Lower lobe of right lung (tissue), 2 donors: ENCODE results near the gene NKX3-2. TPM values are rescaled to one million over a fixed set of nuclear protein-coding genes. Genes with fewer than 3 reads are reported as not detected.

Source experiments
- ATAC-seq, 2 donors: fragments of 200-7000 bp; cut with Tn5 transposase; one replicate each; pipeline ENCODE4 v1.9.1; 2020 to 2022; ENCODE audit warnings: mild to moderate bottlenecking in 2 of 2, moderate library complexity in 2 of 2
- DNase-seq: peaks from one replicate; pipeline ENCODE4 v3.0.0-alpha.2; 2020
- H3K27ac ChIP-seq: fragments of 200-600 bp; one replicate; pipeline ENCODE4 v1.8.0; 2022
- H3K27me3 ChIP-seq: fragments of 200-600 bp; one replicate; pipeline ENCODE4 v1.8.0; 2022; ENCODE audit warnings: low read depth
- H3K36me3 ChIP-seq: fragments of 200-600 bp; one replicate; pipeline ENCODE4 v1.8.0; 2022; ENCODE audit warnings: mild to moderate bottlenecking
- H3K4me1 ChIP-seq: fragments of 200-600 bp; one replicate; pipeline ENCODE4 v1.8.0; 2022
- H3K4me3 ChIP-seq: fragments of 200-600 bp; one replicate; pipeline ENCODE4 v1.8.0; 2022; ENCODE audit warnings: mild to moderate bottlenecking
- H3K9me3 ChIP-seq: fragments of 200-600 bp; one replicate; pipeline ENCODE4 v1.8.0; 2022
- CTCF ChIP-seq: fragments of 200-600 bp; IDR thresholded peaks from one replicate; pipeline ENCODE4 v1.8.0; 2022; ENCODE audit warnings: antibody characterized with exemption, mild to moderate bottlenecking
- intact Hi-C: fragments of 100-400 bp; cut with DNase I; formaldehyde crosslinking; loops from one replicate; pipeline ENCODE4 v1.11.0; 2022
- total RNA-seq: library from RNA; stranded (reverse); fragmentation: NEBNext Ultra II Directional; extraction: Animal tissue kit (Norgen Biotek cat#: 25700); gene quantifications from one replicate; pipeline ENCODE4 v1.2.1, GENCODE V29; 2021
- donor health status: DM: no; HTN: yes; CAD: no; lungs with severe emphysema.

Gene NKX3-2
- total RNA-seq, 1 donor from 2014 or later = not detected

- peaks cover 29% of the 10 kb centered on the region for H3K4me1 ChIP-seq
- peaks cover 100% of the 10 kb centered on the region for H3K27me3 ChIP-seq
- no peak overlapping the region for H3K27ac ChIP-seq
- no peak for TF ChIP-seq CTCF
- DNase-seq (no peak), ATAC-seq (no peak)
- no peaks in the 10 kb centered on the region for H3K9me3 ChIP-seq
- intact Hi-C loops = no loop called here
- H3K36me3 ChIP-seq = no peaks in the 10 kb centered on the region
- H3K4me3 ChIP-seq = no peak overlapping the region
Observed at GRCh38 chr4:13539047-13539618, 5.2 kb downstream of the NKX3-2 start.

- intact Hi-C loops = no loop called here
- DNase-seq (no peak), ATAC-seq (no peak)
- H3K27ac ChIP-seq = no peak overlapping the region
- TF ChIP-seq CTCF = no peak
- H3K27me3 ChIP-seq = peaks cover 100% of the 10 kb centered on the region
- no peaks in the 10 kb centered on the region for H3K36me3 ChIP-seq
- peaks cover 22% of the 10 kb centered on the region for H3K4me1 ChIP-seq
- no peaks in the 10 kb centered on the region for H3K9me3 ChIP-seq
- H3K4me3 ChIP-seq = no peak overlapping the region
Observed at GRCh38 chr4:13538427-13538973, 5.8 kb downstream of the NKX3-2 start.

- H3K4me3 ChIP-seq = no peak overlapping the region
- ATAC-seq (no peak), DNase-seq (no peak)
- peaks cover 22% of the 10 kb centered on the region for H3K4me1 ChIP-seq
- H3K9me3 ChIP-seq = no peaks in the 10 kb centered on the region
- TF ChIP-seq CTCF = no peak
- no peaks in the 10 kb centered on the region for H3K36me3 ChIP-seq
- intact Hi-C loops = no loop called here
- peaks cover 99% of the 10 kb centered on the region for H3K27me3 ChIP-seq
- H3K27ac ChIP-seq = no peak overlapping the region
Observed at GRCh38 chr4:13537832-13538177, 6.5 kb downstream of the NKX3-2 start.

- peaks cover 99% of the 10 kb centered on the region for H3K27me3 ChIP-seq
- H3K9me3 ChIP-seq = no peaks in the 10 kb centered on the region
- no peak for TF ChIP-seq CTCF
- no peak overlapping the region for H3K4me3 ChIP-seq
- no peak for DNase-seq
- H3K4me1 ChIP-seq = peaks cover 16% of the 10 kb centered on the region
- H3K27ac ChIP-seq = no peak overlapping the region
- no peaks in the 10 kb centered on the region for H3K36me3 ChIP-seq
- intact Hi-C loops = no loop called here
- ATAC-seq = no peak
Observed at GRCh38 chr4:13537011-13537831, 7.1 kb downstream of the NKX3-2 start.

- Histone ChIP-seq H3K9me3 (no peaks in the 10 kb centered on the region), H3K36me3 (no peaks in the 10 kb centered on the region), H3K4me1 (peaks cover 10% of the 10 kb centered on the region), H3K27me3 (peaks cover 99% of the 10 kb centered on the region), H3K4me3 (no peak overlapping the region), H3K27ac (no peak overlapping the region)
- intact Hi-C loops = no loop called here
- no peak for ATAC-seq
- TF ChIP-seq CTCF = no peak
- DNase-seq = no peak
Observed at GRCh38 chr4:13536607-13537006, 7.7 kb downstream of the NKX3-2 start.
